Stomach (tissue), 9 donors: ENCODE results near the gene LIAS. TPM values are rescaled to one million over a fixed set of nuclear protein-coding genes. Genes with fewer than 3 reads are reported as not detected.

ENCODE experiments used
- DNase-seq, 2 donors: peaks; one replicate each; pipeline versions ENCODE4 v3.0.0 to v3.0.0-alpha.2; 2013 to 2019
- H3K27ac ChIP-seq, 5 donors: fragments of 200-600 bp in 4 of 5; sonication (generic) in 4 of 5; one replicate each; pipeline ENCODE4 v1.5.1; 2013 to 2019; ENCODE audit warnings: mild to moderate bottlenecking in 1 of 5, moderate library complexity in 1 of 5
- H3K27me3 ChIP-seq, 3 donors: fragments of 200-600 bp; sonication (generic); one replicate each; pipeline ENCODE4 v1.5.1; 2017 to 2019; ENCODE audit warnings: mixed run types in 1 of 3
- H3K36me3 ChIP-seq, 4 donors: fragments of 200-600 bp; sonication (generic); 1 replicate in 3 of 4; 2 replicates in 1 of 4; pipeline ENCODE4 v1.5.1; 2016 to 2019
- H3K4me1 ChIP-seq, 4 donors: fragments of 200-600 bp; sonication (generic); one replicate each; pipeline ENCODE4 v1.5.1; 2016 to 2019
- H3K4me3 ChIP-seq, 4 donors: fragments of 200-600 bp; sonication (generic) in 3 of 4; one replicate each; pipeline ENCODE4 v1.5.1; 2016 to 2019; ENCODE audit warnings: mild to moderate bottlenecking in 1 of 4
- H3K9me3 ChIP-seq, 4 donors: fragments of 200-600 bp; sonication (generic); one replicate each; pipeline ENCODE4 v1.5.1; 2016 to 2019
- CTCF ChIP-seq, 7 experiments: fragments of 450-650 bp in 4 of 7; fragments of 200-600 bp in 3 of 7; sonication (generic) in 3 of 7; IDR thresholded peaks; one replicate each; pipeline ENCODE4 v1.5.1; 2016 to 2019; ENCODE audit warnings: antibody characterized with exemption in 7 of 7, control low read depth in 2 of 7, mild to moderate bottlenecking in 1 of 7
- EP300 ChIP-seq: sonication (generic); formaldehyde crosslinking; IDR thresholded peaks from one replicate; pipeline ENCODE4 v1.6.1; 2017; ENCODE audit warnings: antibody characterized with exemption
- POLR2A ChIP-seq, 4 donors: fragments of 450-650 bp; IDR thresholded peaks; one replicate each; pipeline ENCODE4 v1.6.1; 2016; ENCODE audit warnings: antibody characterized with exemption in 4 of 4, control low read depth in 2 of 4, mild to moderate bottlenecking in 1 of 4, moderate library complexity in 1 of 4
- POLR2AphosphoS5 ChIP-seq, 3 donors: sonication (generic); formaldehyde crosslinking; IDR thresholded peaks; one replicate each; pipeline ENCODE4 v1.6.1; 2016; ENCODE audit warnings: antibody characterized with exemption in 3 of 3
- WGBS, 5 donors: extraction: QIAGEN DNeasy Blood & Tissue Kit in 3 of 5; methylation state at CpG; one replicate each; pipeline versions ENCODE4 v1.1.5 to v1.1.7; 2013 to 2018; 5-methylcytosine and 5-hydroxymethylcytosine counted together
- intact Hi-C: fragments of 100-400 bp; cut with DNase I; formaldehyde crosslinking; loops from one replicate; pipeline ENCODE4 v1.15.1; 2023; ENCODE audit warnings: low total_unique reads
- polyA plus RNA-seq, 3 donors: library from polyadenylated mRNA; stranded (reverse); fragments of 200-250 nt; gene quantifications; one replicate each; pipeline ENCODE4 v1.2.3, GENCODE V29; 2013
- total RNA-seq, 5 donors: library from RNA; depleted of rRNA; stranded (reverse); fragments of >200 nt; gene quantifications; one replicate each; pipeline versions ENCODE4 v1.1.0 to v1.2.3, GENCODE V29; 2014 to 2016
- donor health status: healthy with polysubstance abuse.
- donor health status: Bipolar disorder and iron deficiency.
- donor health status: healthy.

The LIAS gene
- total and polyA plus RNA-seq, 8 donors: 10.4 to 36.2 (median 18.5) TPM

- peaks cover 4 to 68% (median 51%) of the 10 kb centered on the region in 4 donors for H3K36me3 ChIP-seq
- TF ChIP-seq CTCF (IDR thresholded peaks at IDR 0.05) (no peak), POLR2AphosphoS5 (IDR thresholded peaks at IDR 0.05) (no peak), EP300 (no peak), POLR2A (IDR thresholded peaks at IDR 0.05) (no peak)
Measured at GRCh38 chr4:39467464-39467863, 8.6 kb downstream of the LIAS start.

GRCh38 chr4:39469429-39470077 lies 10.7 kb downstream of the LIAS start:
- intact Hi-C loops: loop anchor here (5.0 to 10.0 kb wide), 2 partner anchors 195 to 508 kb away; partner anchors contain the start of gene PDS5A
- Histone ChIP-seq H3K4me1 (peaks cover 0 to 21% (median 9%) of the 10 kb centered on the region in 4 donors), H3K27ac (peak overlapping the region in 4 of 5 donors; percentile 25 to 47 (median 35)), H3K27me3 (no peaks in the 10 kb centered on the region), H3K36me3 (peaks cover 0 to 66% (median 50%) of the 10 kb centered on the region in 4 donors), H3K9me3 (no peaks in the 10 kb centered on the region), H3K4me3 (no peak overlapping the region)
- WGBS, 5 donors: 60 to 69% (median 66%) methylated on average over 4 of the region's 4 CpGs
- TF ChIP-seq EP300: no peak
- TF ChIP-seq CTCF (IDR thresholded peaks at IDR 0.05): peak in 5 of 7 experiments; percentile 76 to 86 (median 82)
- TF ChIP-seq POLR2A (IDR thresholded peaks at IDR 0.05): no peak
- TF ChIP-seq POLR2AphosphoS5 (IDR thresholded peaks at IDR 0.05): peak in 1 of 3 donors; percentile 52
- peak in 1 of 2 donors; percentile 83 for DNase-seq

More at GRCh38 chr4:39467464-39467863, 8.6 kb downstream of the LIAS start:
- peaks cover 0 to 21% (median 9%) of the 10 kb centered on the region in 4 donors for H3K4me1 ChIP-seq
- H3K4me3 ChIP-seq: no peak overlapping the region
- intact Hi-C loops: loop anchor here (5.0 kb wide), 1 partner anchor 510 kb away; the partner anchor contains the start of gene PDS5A
- 60 to 77% (median 72%) methylated on average over 4 of the region's 4 CpGs for WGBS, 5 donors
- H3K27me3 ChIP-seq: no peaks in the 10 kb centered on the region
- no peak for DNase-seq
- H3K9me3 ChIP-seq: no peaks in the 10 kb centered on the region
- H3K27ac ChIP-seq: peak overlapping the region in 2 of 5 donors; percentile 8 to 48

DNA sequence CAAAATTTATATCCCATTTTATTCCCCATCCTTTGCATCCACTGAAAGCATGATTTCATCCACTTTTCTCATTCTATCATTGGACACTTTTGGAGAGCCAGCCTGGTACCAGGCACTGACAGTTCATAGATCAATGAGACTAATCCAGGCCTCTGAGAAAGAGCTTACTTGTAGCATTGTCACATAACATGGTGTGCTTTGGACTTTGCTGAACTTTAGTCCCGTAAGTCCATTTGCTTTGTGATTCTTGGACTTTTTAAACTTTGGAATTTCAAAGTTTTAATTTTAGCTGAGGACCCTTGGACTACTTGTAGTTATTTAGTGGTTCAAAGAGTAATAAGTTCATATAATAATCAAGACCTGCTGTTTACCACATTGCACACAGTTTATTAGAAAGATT lies 11.5 kb downstream of the LIAS start:
- WGBS, 5 donors: 88 to 96% (median 93%) methylated on average over 1 of the region's 1 CpG
- Histone ChIP-seq H3K27ac (no peak overlapping the region), H3K4me3 (no peak overlapping the region), H3K36me3 (peaks cover 0 to 64% (median 49%) of the 10 kb centered on the region in 4 donors), H3K9me3 (no peaks in the 10 kb centered on the region), H3K4me1 (peaks cover 0 to 19% (median 8%) of the 10 kb centered on the region in 4 donors), H3K27me3 (no peaks in the 10 kb centered on the region)
- TF ChIP-seq POLR2A (IDR thresholded peaks at IDR 0.05) (no peak), EP300 (no peak), CTCF (IDR thresholded peaks at IDR 0.05) (no peak), POLR2AphosphoS5 (IDR thresholded peaks at IDR 0.05) (no peak)
- DNase-seq: no peak
- intact Hi-C loops: loop anchor here (10.0 kb wide), 1 partner anchor 194 kb away; no protein-coding TSS in a partner anchor

DNA sequence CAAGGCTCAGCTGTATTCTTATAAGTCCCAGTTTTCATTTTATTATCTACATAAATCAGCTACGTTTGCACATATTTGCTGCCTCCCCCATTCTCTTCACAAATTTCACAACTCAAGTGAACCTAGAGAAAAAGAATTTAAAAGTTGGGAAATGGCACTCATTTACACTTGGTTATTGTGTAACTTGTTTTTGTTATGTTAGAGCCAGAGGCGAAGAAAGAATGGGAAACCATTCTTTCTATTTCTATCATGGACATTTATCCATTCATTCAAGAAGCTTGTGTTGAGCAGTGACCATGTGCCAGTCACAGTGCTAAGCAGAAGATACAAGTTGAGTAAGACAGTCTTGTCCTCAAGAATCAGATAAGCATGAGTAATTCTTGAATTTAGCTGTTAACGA lies 13.5 kb downstream of the LIAS start:
- DNase-seq: no peak
- Histone ChIP-seq H3K4me1 (peaks cover 0 to 10% (median 4%) of the 10 kb centered on the region in 4 donors), H3K27ac (no peak overlapping the region), H3K36me3 (peaks cover 0 to 73% (median 61%) of the 10 kb centered on the region in 4 donors), H3K9me3 (no peaks in the 10 kb centered on the region), H3K4me3 (no peak overlapping the region), H3K27me3 (no peaks in the 10 kb centered on the region)
- WGBS, 5 donors: 85 to 93% (median 85%) methylated on average over 3 of the region's 3 CpGs
- no peak for TF ChIP-seq POLR2A (IDR thresholded peaks at IDR 0.05)
- no peak for TF ChIP-seq EP300
- intact Hi-C loops: loop anchor here (10.0 kb wide), 1 partner anchor 192 kb away; no protein-coding TSS in a partner anchor
